Gastroesophageal sphincter (tissue), 3 donors: ENCODE data around the gene PPP2R5C.

Experiments used
- CTCF ChIP-seq, 4 experiments: fragments of 200-600 bp in 2 of 4; fragments of 450-650 bp in 2 of 4; sonication (generic) in 1 of 4; IDR thresholded peaks; one replicate each; pipeline ENCODE4 v1.5.1; 2017 to 2019; ENCODE audit warnings: antibody characterized with exemption in 4 of 4, mild to moderate bottlenecking in 2 of 4, moderate library complexity in 2 of 4
- EP300 ChIP-seq: sonication (generic); formaldehyde crosslinking; IDR thresholded peaks from one replicate; pipeline ENCODE4 v1.6.1; 2017; ENCODE audit warnings: antibody characterized with exemption, mild to moderate bottlenecking
- POLR2A ChIP-seq, 2 donors: fragments of 450-650 bp; IDR thresholded peaks; one replicate each; pipeline ENCODE4 v1.6.1; 2017; ENCODE audit warnings: antibody characterized with exemption in 2 of 2, mild to moderate bottlenecking in 2 of 2, moderate library complexity in 1 of 2
- POLR2AphosphoS5 ChIP-seq: sonication (generic); formaldehyde crosslinking; IDR thresholded peaks from one replicate; pipeline ENCODE4 v1.6.1; 2017; ENCODE audit warnings: antibody characterized with exemption

GRCh38 chr14:101859538-101859902, 98.0 kb downstream of the PPP2R5C start:
- TF ChIP-seq CTCF (IDR thresholded peaks at IDR 0.05): no peak
- no peak for TF ChIP-seq POLR2A (IDR thresholded peaks at IDR 0.05)
- no peak for TF ChIP-seq POLR2AphosphoS5
- TF ChIP-seq EP300: no peak
